ENCODE measurements around the gene AARS1.

DNA sequence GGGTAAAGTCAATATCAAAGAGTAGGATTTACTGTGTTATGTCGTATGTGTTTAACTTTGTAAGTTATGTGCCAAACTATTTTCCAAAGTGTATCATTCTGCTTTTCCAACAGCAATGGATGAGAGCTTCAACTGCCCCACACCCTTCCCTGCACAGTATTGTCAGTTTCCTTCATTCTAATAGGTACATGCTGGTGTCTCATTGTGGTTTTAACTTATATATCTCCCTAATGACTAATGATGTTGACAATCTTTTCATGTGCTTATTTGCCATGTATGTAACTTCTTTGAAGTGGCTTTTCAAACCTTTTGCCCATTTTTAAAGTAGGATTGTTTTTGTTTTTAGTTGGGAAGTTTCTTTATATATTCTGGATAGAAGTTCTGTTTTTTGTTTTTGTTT, 13.4 kb upstream of the AARS1 start:
- TF ChIP-seq, protein P1, sequence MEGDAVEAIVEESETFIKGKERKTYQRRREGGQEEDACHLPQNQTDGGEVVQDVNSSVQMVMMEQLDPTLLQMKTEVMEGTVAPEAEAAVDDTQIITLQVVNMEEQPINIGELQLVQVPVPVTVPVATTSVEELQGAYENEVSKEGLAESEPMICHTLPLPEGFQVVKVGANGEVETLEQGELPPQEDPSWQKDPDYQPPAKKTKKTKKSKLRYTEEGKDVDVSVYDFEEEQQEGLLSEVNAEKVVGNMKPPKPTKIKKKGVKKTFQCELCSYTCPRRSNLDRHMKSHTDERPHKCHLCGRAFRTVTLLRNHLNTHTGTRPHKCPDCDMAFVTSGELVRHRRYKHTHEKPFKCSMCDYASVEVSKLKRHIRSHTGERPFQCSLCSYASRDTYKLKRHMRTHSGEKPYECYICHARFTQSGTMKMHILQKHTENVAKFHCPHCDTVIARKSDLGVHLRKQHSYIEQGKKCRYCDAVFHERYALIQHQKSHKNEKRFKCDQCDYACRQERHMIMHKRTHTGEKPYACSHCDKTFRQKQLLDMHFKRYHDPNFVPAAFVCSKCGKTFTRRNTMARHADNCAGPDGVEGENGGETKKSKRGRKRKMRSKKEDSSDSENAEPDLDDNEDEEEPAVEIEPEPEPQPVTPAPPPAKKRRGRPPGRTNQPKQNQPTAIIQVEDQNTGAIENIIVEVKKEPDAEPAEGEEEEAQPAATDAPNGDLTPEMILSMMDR (IDR thresholded peaks at IDR 0.05; ENCODE audit: low read depth, low read length) = no peak
- TF ChIP-seq EZH2phosphoT487 (IDR thresholded peaks at IDR 0.05; ENCODE audit: low read depth) = no peak

Data from OCI-LY3 (cell line).